Measurements from ENCODE around the gene RHOV.

Gene RHOV

GRCh38 chr15:40873694-40874561 is at the start of gene RHOV:
Gene RHOV, minus strand, starts transcription at chr15:40874234. Its CDS starts 95 bp downstream, at chr15:40874139.
- DNase-seq, result peak; percentile 37

GRCh38 chr15:40923551-40923950 is 49.5 kb upstream of the RHOV start:
- no peak for DNase-seq

- DNase-seq, result no peak
Observed at GRCh38 chr15:40922608-40923005, 48.6 kb upstream of the RHOV start.

- DNase-seq, result no peak
Observed at GRCh38 chr15:40921949-40922607, 48.0 kb upstream of the RHOV start.

- DNase-seq, result no peak
Observed at GRCh38 chr15:40918799-40919392, 44.9 kb upstream of the RHOV start.

- no peak for DNase-seq
Observed at GRCh38 chr15:40918146-40918798, 44.2 kb upstream of the RHOV start.

- DNase-seq, result no peak
Observed at GRCh38 chr15:40917585-40917984, 43.6 kb upstream of the RHOV start.

- DNase-seq, result no peak
Observed at GRCh38 chr15:40915679-40916078, 41.6 kb upstream of the RHOV start.

GRCh38 chr15:40915116-40915661 is 41.2 kb upstream of the RHOV start:
- DNase-seq, result no peak

GRCh38 chr15:40914486-40914885 is 40.5 kb upstream of the RHOV start:
- DNase-seq, result no peak

GRCh38 chr15:40914013-40914412 is 40.0 kb upstream of the RHOV start:
- no peak for DNase-seq

GRCh38 chr15:40912478-40912877 is 38.4 kb upstream of the RHOV start:
- DNase-seq, result no peak

- DNase-seq, result no peak
Observed at GRCh38 chr15:40911693-40912092, 37.7 kb upstream of the RHOV start.

GRCh38 chr15:40911141-40911540 is 37.1 kb upstream of the RHOV start:
- DNase-seq, result peak; percentile 24

- DNase-seq, result no peak
Observed at GRCh38 chr15:40909662-40910630, 35.9 kb upstream of the RHOV start.

GRCh38 chr15:40908095-40908494 is 34.1 kb upstream of the RHOV start:
- DNase-seq, result no peak

GRCh38 chr15:40906991-40907802 is 33.2 kb upstream of the RHOV start:
- peak; percentile 19 for DNase-seq

- peak; percentile 30 for DNase-seq
Observed at GRCh38 chr15:40906091-40906990, 32.3 kb upstream of the RHOV start.

- no peak for DNase-seq
Observed at GRCh38 chr15:40904552-40905201, 30.6 kb upstream of the RHOV start.
